WI38 (cell line): ENCODE measurements around the gene CTDSPL.

Source experiments
- H3K4me3 ChIP-seq: 2 replicates; pipeline ENCODE4 v1.5.1; 2011; ENCODE audit warnings: low read depth, mild to moderate bottlenecking, control low read depth, low read length
- CTCF ChIP-seq: IDR thresholded peaks from 2 replicates; pipeline ENCODE4 v1.5.1; 2012; ENCODE audit warnings: low read depth, mild to moderate bottlenecking, control low read depth, low read length

Gene CTDSPL

GRCh38 chr3:37994639-37994972 is 132.9 kb downstream of the CTDSPL start:
- no peak for TF ChIP-seq CTCF
- peak overlapping the region; percentile 54 for H3K4me3 ChIP-seq

- H3K4me3 ChIP-seq, result no peak overlapping the region
- TF ChIP-seq CTCF, result no peak
Observed at GRCh38 chr3:37995652-37996641, 134.3 kb downstream of the CTDSPL start.

GRCh38 chr3:37996785-37997301 is 135.2 kb downstream of the CTDSPL start:
- TF ChIP-seq CTCF, result peak; percentile 97
- no peak overlapping the region for H3K4me3 ChIP-seq

- no peak for TF ChIP-seq CTCF
- no peak overlapping the region for H3K4me3 ChIP-seq
Observed at GRCh38 chr3:37997342-37997741, 135.7 kb downstream of the CTDSPL start.

- H3K4me3 ChIP-seq, result no peak overlapping the region
- no peak for TF ChIP-seq CTCF
Observed at GRCh38 chr3:37997791-37998370, 136.2 kb downstream of the CTDSPL start.

- TF ChIP-seq CTCF, result no peak
Observed at GRCh38 chr3:37999836-38000235, 138.2 kb downstream of the CTDSPL start.

More at GRCh38 chr3:37999836-38000235, 138.2 kb downstream of the CTDSPL start:
- H3K4me3 ChIP-seq, result no peak overlapping the region
